Peyer's patch (tissue), 4 donors: Measurements from ENCODE around the gene TMEM219. TPM values are rescaled to one million over a fixed set of nuclear protein-coding genes. Genes with fewer than 3 reads are reported as not detected.
A peak's percentile ranks its signal among the peaks of the same experiment; 100 is the strongest.

Source experiments
- DNase-seq, 3 donors: peaks; one replicate each; pipeline ENCODE4 v3.0.0-alpha.2; 2017 to 2019
- H3K27ac ChIP-seq, 4 donors: fragments of 200-600 bp; sonication (generic); one replicate each; pipeline ENCODE4 v1.5.1; 2016 to 2019
- H3K27me3 ChIP-seq, 2 donors: fragments of 200-600 bp; sonication (generic); one replicate each; pipeline ENCODE4 v1.5.1; 2019
- H3K36me3 ChIP-seq, 3 donors: fragments of 200-600 bp; sonication (generic); one replicate each; pipeline ENCODE4 v1.5.1; 2016 to 2019
- H3K4me1 ChIP-seq, 4 donors: fragments of 200-600 bp; sonication (generic); one replicate each; pipeline ENCODE4 v1.5.1; 2016 to 2019
- H3K4me3 ChIP-seq, 4 donors: fragments of 200-600 bp; sonication (generic); 1 replicate in 3 of 4; 2 replicates in 1 of 4; pipeline ENCODE4 v1.5.1; 2016 to 2019; ENCODE audit warnings: mild to moderate bottlenecking in 1 of 4
- H3K9me3 ChIP-seq, 4 donors: fragments of 200-600 bp; sonication (generic); one replicate each; pipeline ENCODE4 v1.5.1; 2016 to 2019; ENCODE audit warnings: mild to moderate bottlenecking in 1 of 4
- CTCF ChIP-seq, 6 experiments: fragments of 450-650 bp in 4 of 6; fragments of 200-600 bp in 2 of 6; sonication (generic) in 1 of 6; IDR thresholded peaks; one replicate each; pipeline ENCODE4 v1.5.1; 2017 to 2019; ENCODE audit warnings: antibody characterized with exemption in 6 of 6, mild to moderate bottlenecking in 3 of 6, moderate library complexity in 1 of 6
- POLR2A ChIP-seq, 2 donors: fragments of 450-650 bp; IDR thresholded peaks; one replicate each; pipeline ENCODE4 v1.5.1; 2017; ENCODE audit warnings: antibody characterized with exemption in 2 of 2, mild to moderate bottlenecking in 2 of 2, moderate library complexity in 2 of 2
- total RNA-seq, 4 donors: library from RNA; depleted of rRNA; stranded (reverse); fragments of >200 nt; gene quantifications; one replicate each; pipeline ENCODE4 v1.1.0, GENCODE V29; 2016

Gene TMEM219
- total RNA-seq, 4 donors from 2014 or later: 103 to 201 (median 170) TPM

DNA sequence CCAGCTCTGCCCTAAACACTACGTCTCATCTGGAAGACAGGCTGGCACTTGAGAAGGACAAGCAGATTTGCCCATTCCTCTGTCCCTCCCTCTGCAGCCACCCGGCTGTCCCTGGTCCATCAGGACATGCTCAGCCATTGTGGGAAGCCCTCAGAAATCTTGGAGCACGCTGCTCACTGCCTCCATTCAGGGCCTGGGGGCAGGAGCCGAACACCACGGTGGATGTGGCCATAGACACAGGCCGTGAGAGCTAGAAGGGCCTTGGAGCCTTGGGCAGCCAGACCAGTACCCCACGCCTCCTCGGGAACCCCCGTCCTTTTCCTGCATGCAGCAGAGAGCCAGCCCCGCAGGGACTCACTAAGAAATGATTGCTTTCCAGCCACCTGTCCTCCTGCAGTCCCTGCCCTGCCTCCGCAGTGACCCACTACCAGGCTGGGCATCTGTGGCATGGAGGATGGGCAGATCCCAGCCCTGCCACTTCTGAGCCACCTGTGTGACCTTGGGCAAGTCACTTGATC is 45.6 kb downstream of the TMEM219 start:
- no peak overlapping the region for H3K4me3 ChIP-seq
- DNase-seq: no peak
- H3K9me3 ChIP-seq: no peaks in the 10 kb centered on the region
- no peak for TF ChIP-seq CTCF (IDR thresholded peaks at IDR 0.05)
- no peak for TF ChIP-seq POLR2A (IDR thresholded peaks at IDR 0.05)
- peaks cover 0 to 16% (median 13%) of the 10 kb centered on the region in 4 donors for H3K4me1 ChIP-seq
- H3K36me3 ChIP-seq: no peaks in the 10 kb centered on the region
- H3K27me3 ChIP-seq: peaks cover 0 to 27% of the 10 kb centered on the region in 2 donors
- no peak overlapping the region for H3K27ac ChIP-seq

DNA sequence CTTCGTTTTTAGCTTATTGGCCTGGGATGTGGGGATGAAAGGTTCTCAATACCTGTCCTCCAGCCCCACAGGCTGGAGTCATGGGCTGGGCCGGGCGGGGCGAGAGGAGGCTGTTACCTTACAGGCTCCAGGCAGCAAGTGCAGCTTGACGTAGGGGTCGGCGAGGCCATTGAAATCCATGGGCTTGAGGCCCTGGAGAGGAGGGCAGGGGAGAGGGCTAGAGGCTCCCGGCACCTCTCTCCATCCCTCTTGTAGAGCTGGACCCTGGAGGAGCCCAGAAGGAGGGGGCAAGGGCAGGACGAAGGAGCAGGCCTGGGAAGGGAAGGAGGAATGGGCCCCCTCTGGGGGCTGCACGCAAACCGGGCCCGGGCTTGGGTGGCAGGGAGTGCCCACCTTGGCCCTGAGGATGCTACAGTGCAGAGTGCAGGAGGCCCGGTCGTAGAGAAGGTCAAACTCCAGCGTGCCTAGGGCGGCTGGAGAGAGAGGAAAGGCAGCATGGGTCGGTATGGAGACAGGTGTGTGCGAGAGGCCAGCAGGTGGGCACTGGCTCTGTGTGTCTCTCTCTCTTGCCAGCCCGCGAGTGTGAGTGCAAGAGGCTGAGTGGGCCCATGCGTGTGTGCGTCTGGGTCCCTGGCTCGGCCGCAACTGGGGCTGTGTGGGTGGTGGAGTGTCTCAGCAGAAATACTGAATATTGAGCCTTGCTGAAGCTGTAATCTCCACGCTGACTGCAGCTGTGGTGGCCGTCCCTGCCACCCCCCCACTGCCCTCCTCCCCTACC is 47.4 kb downstream of the TMEM219 start:
- H3K9me3 ChIP-seq: no peaks in the 10 kb centered on the region
- H3K36me3 ChIP-seq: no peaks in the 10 kb centered on the region
- no peak overlapping the region for H3K27ac ChIP-seq
- DNase-seq: no peak
- no peak for TF ChIP-seq POLR2A (IDR thresholded peaks at IDR 0.05)
- TF ChIP-seq CTCF (IDR thresholded peaks at IDR 0.05): no peak
- peaks cover 0 to 16% (median 13%) of the 10 kb centered on the region in 4 donors for H3K4me1 ChIP-seq
- H3K4me3 ChIP-seq: no peak overlapping the region
- H3K27me3 ChIP-seq: peaks cover 0 to 27% of the 10 kb centered on the region in 2 donors

- TF ChIP-seq CTCF (IDR thresholded peaks at IDR 0.05) (no peak), POLR2A (IDR thresholded peaks at IDR 0.05) (no peak)
- no peak for DNase-seq
- Histone ChIP-seq H3K9me3 (no peaks in the 10 kb centered on the region), H3K4me3 (peak overlapping the region in 3 of 4 donors; percentile 48), H3K27ac (no peak overlapping the region), H3K27me3 (peaks cover 0 to 27% of the 10 kb centered on the region in 2 donors), H3K4me1 (peaks cover 0 to 16% (median 13%) of the 10 kb centered on the region in 4 donors), H3K36me3 (no peaks in the 10 kb centered on the region)
These were observed 48.3 kb downstream of the TMEM219 start for GRCh38 chr16:30009990-30010843.

- H3K27me3 ChIP-seq: peaks cover 0 to 27% of the 10 kb centered on the region in 2 donors
- TF ChIP-seq CTCF (IDR thresholded peaks at IDR 0.05) (no peak), POLR2A (IDR thresholded peaks at IDR 0.05) (no peak)
- no peak for DNase-seq
- H3K36me3 ChIP-seq: no peaks in the 10 kb centered on the region
- peaks cover 0 to 16% (median 13%) of the 10 kb centered on the region in 4 donors for H3K4me1 ChIP-seq
- peak within 1 kb of the TSS; percentile 16 to 48 (median 48) for H3K4me3 ChIP-seq
- H3K9me3 ChIP-seq: no peaks in the 10 kb centered on the region
- no peak within 1 kb of the TSS for H3K27ac ChIP-seq
These were observed 49.2 kb downstream of the TMEM219 start, which contains the start of gene DOC2A for GRCh38 chr16:30010844-30011713. TSS of gene DOC2A (minus strand) at chr16:30011027. CDS start at chr16:30010222, 805 bp downstream.
